IPS-11a (cell line): Measurements from ENCODE around the gene PTEN.
"Not testable (repeated sequence)": the region's sequence is repeated elsewhere in the genome, so short reads cannot be mapped to it uniquely, and the experiment has no call there.

Source experiments
- H3K4me3 ChIP-seq: one replicate; pipeline ENCODE4 v1.5.1; 2013; ENCODE audit warnings: low read depth, low read length, control low read depth

Gene PTEN

GRCh38 chr10:87868277-87868676 is 4.9 kb downstream of the PTEN start:
- H3K4me3 ChIP-seq: no peak overlapping the region

DNA sequence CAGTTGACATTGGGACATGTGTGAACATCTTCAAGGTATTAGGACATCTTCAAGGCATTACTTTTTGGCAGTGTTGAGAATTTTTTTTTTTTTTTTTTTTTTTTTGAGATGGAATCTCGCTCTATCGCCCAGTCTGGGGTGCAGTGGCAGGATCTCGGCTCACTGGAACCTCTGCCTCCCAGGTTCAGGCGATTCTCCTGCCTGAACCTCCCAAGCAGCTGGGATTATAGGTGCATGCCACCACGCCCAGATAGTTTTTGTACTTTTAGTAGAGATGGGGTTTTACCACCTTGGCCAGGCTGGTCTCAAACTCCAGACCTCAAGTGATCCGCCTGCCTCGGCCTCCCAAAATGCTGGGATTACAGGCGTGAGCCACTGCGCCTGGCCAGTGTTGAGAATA is 5.7 kb downstream of the PTEN start:
- not testable (repeated sequence) for H3K4me3 ChIP-seq

- no peak overlapping the region for H3K4me3 ChIP-seq
These were observed 6.5 kb downstream of the PTEN start for GRCh38 chr10:87869773-87870551.

DNA sequence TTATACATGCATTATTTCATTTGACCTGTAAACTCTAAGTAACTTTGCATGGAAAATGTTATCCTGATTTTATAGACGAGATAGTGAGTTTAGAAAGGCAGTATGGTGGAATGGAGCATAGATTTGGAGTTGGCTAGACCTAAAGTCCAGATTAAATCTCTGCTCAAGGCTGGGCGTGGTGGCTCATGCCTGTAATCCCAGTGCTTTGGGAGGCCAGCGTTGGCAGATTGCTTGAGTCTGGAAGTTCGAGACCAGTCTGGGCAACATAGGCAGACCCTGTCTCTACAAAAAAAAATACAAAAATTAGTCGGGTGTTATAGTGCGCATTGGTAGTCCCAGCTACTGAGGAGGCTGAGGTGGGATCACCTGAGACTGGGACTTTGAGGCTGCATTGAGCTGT is 9.4 kb downstream of the PTEN start:
- no peak overlapping the region for H3K4me3 ChIP-seq

GRCh38 chr10:87873656-87874055 is 10.2 kb downstream of the PTEN start:
- H3K4me3 ChIP-seq: no peak overlapping the region

GRCh38 chr10:87875929-87876571 is 12.6 kb downstream of the PTEN start:
- no peak overlapping the region for H3K4me3 ChIP-seq

DNA sequence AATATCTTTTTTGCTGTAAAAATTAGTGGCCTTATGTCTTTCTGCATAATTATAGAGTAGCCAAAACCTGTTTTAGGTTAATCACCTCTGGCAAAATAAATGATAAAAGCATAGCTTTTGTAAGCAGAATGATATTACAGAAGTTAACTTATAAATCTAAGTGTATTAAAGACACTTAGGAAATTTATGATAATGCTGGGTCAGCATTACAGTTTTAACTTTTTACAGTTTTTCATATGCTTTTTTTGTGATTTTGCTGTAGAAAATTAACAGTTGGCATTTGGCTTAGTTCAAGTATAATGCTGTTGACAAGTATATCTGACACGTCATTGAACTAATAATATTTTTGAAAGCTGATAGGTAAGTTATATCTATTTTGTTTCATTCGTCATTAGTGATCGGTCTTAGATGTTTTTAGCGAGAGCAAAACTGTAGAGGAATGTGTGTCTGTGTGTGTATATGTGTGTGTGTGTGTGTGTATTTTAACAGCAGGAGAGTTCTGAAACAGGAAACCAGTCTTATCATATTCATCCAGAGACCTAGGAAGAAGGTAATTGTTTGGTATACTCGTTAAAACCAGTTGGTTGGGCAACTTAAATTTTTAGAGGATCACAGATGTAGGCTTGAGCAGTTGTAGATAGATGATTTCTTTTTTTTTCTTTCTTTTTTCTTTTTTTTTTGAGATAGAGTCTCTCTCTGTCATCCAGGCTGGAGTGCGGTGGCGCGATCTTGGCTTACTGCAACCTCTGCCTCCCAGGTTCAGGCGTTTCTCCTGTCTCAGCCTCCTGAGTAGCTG is 15.4 kb downstream of the PTEN start:
- H3K4me3 ChIP-seq: no peak overlapping the region

- H3K4me3 ChIP-seq: no peak overlapping the region
These were observed 16.9 kb downstream of the PTEN start for GRCh38 chr10:87880336-87880735.

- not testable (repeated sequence) for H3K4me3 ChIP-seq
These were observed 18.1 kb downstream of the PTEN start for GRCh38 chr10:87881373-87882059.

- no peak overlapping the region for H3K4me3 ChIP-seq
These were observed 19.3 kb downstream of the PTEN start for GRCh38 chr10:87882555-87883294.

DNA sequence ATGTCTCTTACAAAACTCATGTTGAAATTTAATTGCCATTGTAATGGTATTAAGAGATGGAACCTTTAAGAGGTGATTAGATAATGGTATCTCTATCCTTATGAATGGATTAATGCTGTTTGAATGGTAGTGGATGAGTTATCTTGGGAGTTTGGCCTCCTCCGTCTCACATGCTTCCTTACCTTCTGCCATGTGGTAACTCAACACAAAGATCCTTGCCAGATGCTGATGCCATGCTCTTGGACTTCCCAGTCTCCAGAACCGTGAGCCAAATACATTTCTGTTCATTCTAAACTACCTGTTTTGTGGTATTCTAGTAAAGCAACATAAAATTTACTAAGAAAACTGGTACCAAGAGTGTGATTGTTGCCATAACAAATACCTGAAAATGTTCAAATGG is 23.2 kb downstream of the PTEN start:
- H3K4me3 ChIP-seq: no peak overlapping the region

- no peak overlapping the region for H3K4me3 ChIP-seq
These were observed 23.7 kb downstream of the PTEN start for GRCh38 chr10:87887146-87887545.

DNA sequence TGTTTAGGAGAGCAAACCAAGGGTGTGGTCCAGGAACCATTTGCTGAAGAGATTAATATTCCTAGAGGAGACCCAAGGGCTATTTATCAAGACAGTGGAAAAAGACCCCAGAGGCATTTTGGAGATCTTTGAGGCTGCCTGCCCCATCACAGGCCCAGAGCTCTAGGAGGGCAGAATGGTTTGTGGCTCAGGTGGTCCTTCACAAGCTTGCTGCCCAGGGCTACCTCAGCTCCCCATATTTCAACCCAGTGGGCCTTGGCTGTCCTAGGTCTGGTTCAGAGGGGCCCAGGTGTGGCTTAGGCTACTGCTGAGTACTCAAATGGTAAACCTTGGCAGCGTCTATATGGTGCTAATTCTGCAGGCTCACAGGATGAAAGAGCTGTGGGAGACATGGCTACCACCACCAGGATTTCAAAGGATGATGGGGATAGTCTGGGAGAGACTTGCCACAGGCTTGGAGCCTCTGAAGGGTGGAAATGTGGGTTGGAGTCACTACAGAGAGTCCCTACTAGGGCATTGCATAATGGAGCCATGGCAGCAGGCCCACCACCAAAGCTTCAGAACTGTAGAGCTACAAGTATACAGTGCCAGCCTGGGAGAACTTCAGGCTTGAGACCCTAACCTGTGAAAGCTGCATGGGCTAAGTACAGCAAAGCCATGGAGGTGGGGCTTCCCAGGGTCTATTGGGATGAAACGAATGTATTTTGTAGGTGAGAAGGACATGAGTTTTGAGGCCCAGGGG is 24.3 kb downstream of the PTEN start:
- no peak overlapping the region for H3K4me3 ChIP-seq

DNA sequence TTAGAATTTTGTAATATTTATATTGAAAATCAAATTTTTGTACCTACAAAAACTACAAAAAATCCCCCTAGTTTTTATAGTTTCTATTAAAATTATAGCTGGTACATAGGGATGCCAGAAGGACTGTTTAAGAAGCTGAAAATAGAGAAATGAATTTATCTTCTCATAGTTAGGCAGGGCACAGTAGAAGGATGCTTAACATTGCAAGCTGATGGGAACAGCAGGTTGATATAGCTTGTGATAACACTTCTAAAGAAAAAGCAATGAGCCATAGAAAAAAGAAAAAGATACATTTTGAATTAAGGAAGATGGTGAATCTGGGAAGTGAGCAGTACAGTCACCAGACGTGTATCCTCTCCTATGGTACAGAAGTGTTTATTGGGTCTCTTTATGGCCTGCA is 32.0 kb downstream of the PTEN start:
- H3K4me3 ChIP-seq: no peak overlapping the region

DNA sequence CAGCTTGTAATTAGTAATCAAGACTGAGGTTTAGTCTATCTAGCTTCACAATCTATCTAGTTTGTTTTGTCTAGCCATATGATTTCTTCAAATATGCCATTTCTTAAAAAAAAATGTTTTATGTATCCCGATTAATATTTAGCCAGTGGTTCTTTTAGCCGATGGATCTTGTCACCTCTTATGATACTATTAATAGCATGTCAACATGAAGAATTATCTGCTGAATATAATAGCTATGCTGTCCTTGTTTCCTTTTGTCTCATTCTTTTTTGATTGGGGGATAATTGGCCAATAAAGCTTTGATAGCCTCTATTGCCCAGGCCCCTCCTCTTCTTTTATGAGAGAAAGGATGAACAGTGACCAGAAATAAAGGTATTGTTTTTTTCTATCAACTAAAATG is 32.8 kb downstream of the PTEN start:
- no peak overlapping the region for H3K4me3 ChIP-seq

GRCh38 chr10:87897957-87898356 is 34.5 kb downstream of the PTEN start:
- not testable (repeated sequence) for H3K4me3 ChIP-seq

- not testable (repeated sequence) for H3K4me3 ChIP-seq
These were observed 40.0 kb downstream of the PTEN start for GRCh38 chr10:87903396-87903795.

DNA sequence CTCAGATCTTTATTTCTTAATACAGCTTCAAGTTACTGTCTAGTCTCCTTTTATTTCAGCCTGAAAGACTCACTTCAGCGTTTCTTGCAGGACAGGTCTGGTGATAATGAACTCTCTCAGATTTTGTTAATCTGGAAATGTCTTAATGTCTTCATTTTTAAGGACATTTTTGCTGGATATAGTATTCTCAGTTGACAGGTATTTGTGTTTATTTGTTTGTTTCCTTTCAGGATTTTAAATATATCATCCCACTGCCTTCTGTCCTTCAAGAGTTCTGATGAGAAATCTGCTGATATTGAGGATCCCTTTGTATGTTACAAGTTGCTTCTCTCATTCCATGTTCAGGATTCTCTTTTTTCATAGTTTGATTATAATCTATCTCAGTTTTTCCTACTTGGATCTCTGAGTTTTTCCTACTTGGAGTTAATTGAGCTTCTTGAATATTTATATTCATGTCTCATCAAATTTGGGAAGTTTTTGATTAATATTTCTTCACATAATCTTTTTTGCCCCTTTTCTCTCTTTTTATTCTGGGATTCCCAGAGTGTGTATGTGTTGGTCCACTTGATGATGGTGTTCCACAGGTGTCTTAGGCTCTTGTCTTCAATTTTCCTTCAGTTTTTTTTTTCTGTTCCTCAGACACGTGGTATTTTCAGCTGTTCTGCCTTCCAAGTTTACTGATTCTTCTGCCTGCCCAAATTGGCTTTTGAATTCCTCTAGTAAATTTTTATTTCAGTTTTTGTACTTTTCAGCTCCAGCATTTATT is 49.9 kb downstream of the PTEN start:
- H3K4me3 ChIP-seq: no peak overlapping the region

DNA sequence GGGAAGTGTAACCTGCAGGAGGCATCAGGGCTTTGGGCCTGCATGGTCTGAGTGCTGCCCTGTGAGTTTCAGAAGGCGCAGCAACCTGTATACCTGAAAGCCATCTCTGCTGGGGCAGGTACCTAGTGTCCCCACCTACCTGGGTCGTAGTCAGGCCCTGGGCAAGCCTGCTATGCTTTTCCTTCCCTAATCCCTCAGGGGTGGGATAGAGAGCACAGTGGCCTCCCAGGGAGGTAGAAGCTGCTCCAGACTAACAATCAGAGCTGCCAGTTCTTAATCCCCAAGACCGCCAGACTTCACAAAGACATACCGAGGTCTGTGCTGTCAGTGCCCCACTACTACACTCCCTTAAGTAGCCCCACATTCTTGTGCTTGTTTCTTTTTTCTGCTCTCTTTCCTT is 52.0 kb downstream of the PTEN start:
- no peak overlapping the region for H3K4me3 ChIP-seq
